ENCODE results near the gene TOMM70.

Gene TOMM70

GRCh38 chr3:100416863-100417262 is 16.0 kb upstream of the TOMM70 start:
- no peaks in the 10 kb centered on the region for H3K36me3 ChIP-seq
- H3K27me3 ChIP-seq (ENCODE audit: insufficient read depth, low read depth, severe bottlenecking), result no peaks in the 10 kb centered on the region
- no peak overlapping the region for H3K27ac ChIP-seq
- no peak for TF ChIP-seq CTCF (IDR thresholded peaks at IDR 0.05; ENCODE audit: low read depth, low read length)
- DNase-seq, result no peak
- H3K9me3 ChIP-seq (ENCODE audit: severe bottlenecking), result no peaks in the 10 kb centered on the region
- no peak overlapping the region for H3K4me3 ChIP-seq (ENCODE audit: low read depth, low read length)

DNA sequence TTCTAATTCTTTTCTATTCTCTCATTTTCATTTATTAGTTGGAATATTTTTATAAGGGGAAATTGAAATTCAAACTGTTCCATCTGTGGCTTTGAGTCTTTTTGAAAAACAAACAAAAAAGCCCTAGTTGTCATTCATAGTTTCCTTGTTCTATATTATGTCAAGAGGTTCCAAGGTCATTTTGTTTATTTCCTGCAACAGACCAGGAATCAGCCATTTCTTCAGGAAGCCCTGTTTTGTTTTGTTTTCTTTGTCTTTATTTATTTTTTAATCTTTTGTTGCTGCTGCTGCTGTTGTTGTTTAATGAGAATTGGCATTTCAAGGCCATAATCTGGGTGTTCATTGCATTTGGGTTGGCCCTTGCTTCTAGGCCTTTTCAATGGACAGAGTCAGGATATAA is 15.3 kb upstream of the TOMM70 start:
- no peak overlapping the region for H3K27ac ChIP-seq
- no peaks in the 10 kb centered on the region for H3K9me3 ChIP-seq (ENCODE audit: severe bottlenecking)
- no peak overlapping the region for H3K4me3 ChIP-seq (ENCODE audit: low read depth, low read length)
- TF ChIP-seq CTCF (IDR thresholded peaks at IDR 0.05; ENCODE audit: low read depth, low read length), result no peak
- DNase-seq, result no peak
- H3K36me3 ChIP-seq, result no peaks in the 10 kb centered on the region
- H3K27me3 ChIP-seq (ENCODE audit: insufficient read depth, low read depth, severe bottlenecking), result no peaks in the 10 kb centered on the region

GRCh38 chr3:100413613-100414012 is 12.7 kb upstream of the TOMM70 start:
- Histone ChIP-seq H3K27me3 (ENCODE audit: insufficient read depth, low read depth, severe bottlenecking) (no peaks in the 10 kb centered on the region), H3K36me3 (no peaks in the 10 kb centered on the region; the same call in 1 of the 2 replicates), H3K9me3 (ENCODE audit: severe bottlenecking) (no peaks in the 10 kb centered on the region), H3K4me3 (ENCODE audit: low read depth, low read length) (no peak overlapping the region), H3K27ac (no peak overlapping the region)
- DNase-seq, result no peak
- TF ChIP-seq CTCF (IDR thresholded peaks at IDR 0.05; ENCODE audit: low read depth, low read length), result no peak

DNA sequence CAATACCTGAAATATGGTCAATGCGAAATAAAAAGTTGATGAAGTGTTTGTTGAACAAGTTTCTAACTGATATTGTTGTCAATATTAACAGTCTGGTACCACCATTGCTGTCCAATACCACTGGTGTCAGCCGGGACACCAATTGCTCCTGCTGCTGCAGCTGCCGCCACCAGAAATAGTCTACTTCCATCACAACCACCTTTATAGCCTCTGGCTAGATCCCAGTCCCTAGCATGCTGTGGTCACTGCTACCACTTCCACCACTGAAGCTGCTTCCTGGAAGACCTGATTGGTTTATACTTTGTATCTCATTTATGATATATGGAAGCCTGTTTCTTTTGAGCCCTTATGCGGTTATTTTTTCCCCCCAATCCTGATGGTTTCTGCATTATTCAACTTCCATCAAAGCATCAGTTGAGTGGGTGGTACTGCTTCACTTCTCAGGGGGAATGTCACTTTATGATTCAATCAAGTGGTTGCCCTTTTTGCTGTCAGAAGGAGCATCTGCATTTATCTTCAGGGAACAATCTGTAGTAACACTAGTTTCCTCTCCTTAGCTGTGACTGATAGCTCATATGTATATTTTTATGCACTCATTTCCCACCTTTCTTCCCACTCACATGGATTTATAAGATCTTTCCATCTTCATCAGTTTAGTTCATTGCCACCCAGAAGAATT is 12.2 kb upstream of the TOMM70 start:
- Histone ChIP-seq H3K27ac (no peak overlapping the region), H3K4me3 (ENCODE audit: low read depth, low read length) (no peak overlapping the region), H3K36me3 (no peaks in the 10 kb centered on the region; the same call in 1 of the 2 replicates), H3K9me3 (ENCODE audit: severe bottlenecking) (no peaks in the 10 kb centered on the region), H3K27me3 (ENCODE audit: insufficient read depth, low read depth, severe bottlenecking) (no peaks in the 10 kb centered on the region)
- DNase-seq, result no peak
- TF ChIP-seq CTCF (IDR thresholded peaks at IDR 0.05; ENCODE audit: low read depth, low read length), result no peak

DNA sequence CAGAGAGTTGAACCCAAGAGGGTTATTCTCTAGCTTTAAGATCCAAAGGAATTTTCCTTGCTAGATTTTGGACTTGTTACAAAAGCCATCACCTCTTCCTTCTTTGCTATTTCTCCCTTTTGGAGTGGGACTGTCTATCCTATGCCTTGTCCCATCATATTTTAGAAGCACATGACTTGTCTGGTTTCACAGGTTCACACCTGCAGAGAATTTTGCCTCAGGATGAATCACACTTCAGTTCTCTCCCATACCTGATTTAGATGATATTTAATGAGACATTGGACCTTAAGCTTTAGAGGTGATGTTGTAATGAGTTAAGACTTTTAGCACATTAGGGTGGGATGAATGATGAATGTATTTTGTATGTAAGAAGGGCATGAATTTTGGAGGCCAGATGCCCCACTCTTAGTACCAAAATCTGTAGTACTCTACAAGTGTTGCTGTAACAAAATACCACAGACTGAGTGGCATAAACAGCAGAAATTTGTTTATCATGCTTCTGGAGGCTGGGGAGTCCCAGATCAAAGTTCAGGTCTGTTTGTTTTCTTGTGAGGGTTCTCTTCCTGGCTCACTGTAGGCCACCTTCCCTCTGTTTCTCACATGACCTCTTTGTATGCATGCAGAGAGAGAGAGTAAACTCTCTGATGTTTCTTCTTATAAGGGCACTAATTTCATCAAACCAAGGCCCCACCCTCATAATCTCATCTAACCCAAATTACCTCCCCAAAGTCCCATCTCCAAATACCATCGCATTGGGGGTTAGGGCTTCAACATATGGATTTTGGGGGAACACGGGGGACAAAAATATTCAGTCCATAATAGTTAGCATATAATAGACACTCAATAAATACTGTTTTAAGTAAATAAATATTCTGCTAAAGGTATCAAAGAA is 10.4 kb upstream of the TOMM70 start:
- H3K9me3 ChIP-seq (ENCODE audit: severe bottlenecking), result no peaks in the 10 kb centered on the region
- DNase-seq, result no peak
- no peak for TF ChIP-seq CTCF (IDR thresholded peaks at IDR 0.05; ENCODE audit: low read depth, low read length)
- no peaks in the 10 kb centered on the region; the same call in 1 of the 2 replicates for H3K36me3 ChIP-seq
- H3K27ac ChIP-seq, result no peak overlapping the region
- H3K4me3 ChIP-seq (ENCODE audit: low read depth, low read length), result no peak overlapping the region
- H3K27me3 ChIP-seq (ENCODE audit: insufficient read depth, low read depth, severe bottlenecking), result no peaks in the 10 kb centered on the region

Data from WERI-Rb-1 (cell line).